ENCODE results near the gene TXNIP. TPM values are rescaled to one million over a fixed set of nuclear protein-coding genes. Genes with fewer than 3 reads are reported as not detected.

TXNIP gene
- total and polyA plus RNA-seq, 2 experiments from 2014 or later, result 22.8 to 29.1 TPM

DNA sequence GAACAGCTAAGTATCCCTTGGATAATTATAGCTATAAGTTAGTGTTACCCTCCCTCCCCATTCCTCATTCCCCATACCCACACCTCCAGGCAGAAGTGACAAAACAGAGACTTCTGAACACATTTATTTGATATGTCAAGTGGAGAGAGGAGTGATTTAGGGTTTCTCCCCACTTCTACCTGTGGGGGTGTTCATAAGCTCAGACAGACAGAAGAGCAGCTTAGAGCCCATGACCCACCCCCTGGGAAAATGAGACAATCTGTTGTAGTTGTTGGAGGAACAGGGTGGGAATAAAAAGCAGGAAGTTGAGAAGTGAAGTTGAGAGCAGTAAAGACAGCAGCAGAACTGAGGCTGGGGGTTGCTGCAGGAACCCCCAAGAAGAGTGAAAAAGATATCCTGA, 37.0 kb downstream of the TXNIP start:
- Histone ChIP-seq H2AFZ (no peak overlapping the region), H3K36me3 (ENCODE audit: insufficient read depth) (no peaks in the 10 kb centered on the region), H3K9me2 (ENCODE audit: insufficient read depth) (no peaks in the 10 kb centered on the region), H3K4me1 (ENCODE audit: insufficient read depth) (peaks cover 26% of the 10 kb centered on the region), H3K27ac (ENCODE audit: low read depth) (no peak overlapping the region), H4K20me1 (replicated peaks; ENCODE audit: insufficient read depth) (no peaks in the 10 kb centered on the region), H3K79me2 (replicated peaks; ENCODE audit: insufficient read depth) (no peaks in the 10 kb centered on the region), H3F3A (replicated peaks; ENCODE audit: low read depth) (peaks cover 4% of the 10 kb centered on the region; the same call in 1 of the 2 replicates), H3K27me3 (ENCODE audit: insufficient read depth) (peaks cover 87% of the 10 kb centered on the region), H3K4me2 (no peak overlapping the region), H3K4me3 (no peak overlapping the region)
- Mint-ChIP-seq H3K4me3 (peak overlapping the region; percentile 95), H3K36me3 (ENCODE audit: low read depth) (no peaks in the 10 kb centered on the region; the same call in 2 of the 3 replicates), H3K27me3 (ENCODE audit: insufficient read depth, low read depth, poor library complexity) (peaks cover 73% of the 10 kb centered on the region), H3K9me3 (peaks cover 2% of the 10 kb centered on the region; the same call in 2 of the 3 replicates), H3K27ac (no peak overlapping the region), H3K4me1 (peaks cover 33% of the 10 kb centered on the region)
- ATAC-seq (no peak), DNase-seq (ENCODE audit: low spot score) (no peak)
- no peak for TF ChIP-seq POLR2AphosphoS5 (IDR thresholded peaks at IDR 0.05; ENCODE audit: low read depth)
- TF ChIP-seq, protein P1, sequence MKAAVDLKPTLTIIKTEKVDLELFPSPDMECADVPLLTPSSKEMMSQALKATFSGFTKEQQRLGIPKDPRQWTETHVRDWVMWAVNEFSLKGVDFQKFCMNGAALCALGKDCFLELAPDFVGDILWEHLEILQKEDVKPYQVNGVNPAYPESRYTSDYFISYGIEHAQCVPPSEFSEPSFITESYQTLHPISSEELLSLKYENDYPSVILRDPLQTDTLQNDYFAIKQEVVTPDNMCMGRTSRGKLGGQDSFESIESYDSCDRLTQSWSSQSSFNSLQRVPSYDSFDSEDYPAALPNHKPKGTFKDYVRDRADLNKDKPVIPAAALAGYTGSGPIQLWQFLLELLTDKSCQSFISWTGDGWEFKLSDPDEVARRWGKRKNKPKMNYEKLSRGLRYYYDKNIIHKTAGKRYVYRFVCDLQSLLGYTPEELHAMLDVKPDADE (IDR thresholded peaks at IDR 0.05), result no peak

DNA sequence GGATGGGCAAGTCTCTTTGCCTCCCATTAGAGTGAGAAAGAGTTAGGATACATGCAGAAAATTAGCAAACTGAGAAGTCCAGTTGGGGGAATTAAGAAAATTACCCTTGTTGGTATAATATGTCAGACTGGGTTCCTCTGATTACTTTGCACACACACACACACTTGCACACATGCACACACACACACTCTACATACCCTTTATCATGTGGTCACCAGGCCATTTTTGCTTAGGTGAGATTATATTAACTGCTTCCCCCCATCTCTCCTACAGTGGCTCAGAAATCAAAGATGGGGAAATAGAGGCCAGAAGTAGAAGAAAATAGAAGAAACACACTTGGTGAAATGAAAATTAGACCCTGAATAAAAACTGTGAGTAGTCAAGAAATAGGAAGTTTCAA, 37.6 kb downstream of the TXNIP start:
- peaks cover 89% of the 10 kb centered on the region for H3K27me3 ChIP-seq (ENCODE audit: insufficient read depth)
- no peaks in the 10 kb centered on the region for H3K36me3 ChIP-seq (ENCODE audit: insufficient read depth)
- ATAC-seq (no peak), DNase-seq (ENCODE audit: low spot score) (no peak)
- no peak overlapping the region; the same call in 2 of the 3 replicates for H3K4me3 Mint-ChIP-seq
- H2AFZ ChIP-seq, result no peak overlapping the region
- peaks cover 22% of the 10 kb centered on the region for H3K4me1 ChIP-seq (ENCODE audit: insufficient read depth)
- no peak overlapping the region for H3K27ac ChIP-seq (ENCODE audit: low read depth)
- peaks cover 29% of the 10 kb centered on the region for H3K4me1 Mint-ChIP-seq
- peaks cover 68% of the 10 kb centered on the region for H3K27me3 Mint-ChIP-seq (ENCODE audit: insufficient read depth, low read depth, poor library complexity)
- H3K9me2 ChIP-seq (ENCODE audit: insufficient read depth), result no peaks in the 10 kb centered on the region
- peaks cover 1% of the 10 kb centered on the region; the same call in 1 of the 2 replicates for H3F3A ChIP-seq (replicated peaks; ENCODE audit: low read depth)
- no peak overlapping the region for H3K27ac Mint-ChIP-seq
- H3K4me2 ChIP-seq, result no peak overlapping the region
- 0 out of 2 replicates have a peak overlapping the region, but pooled peaks have one; percentile 72 for H3K4me3 ChIP-seq
- H4K20me1 ChIP-seq (replicated peaks; ENCODE audit: insufficient read depth), result no peaks in the 10 kb centered on the region
- peaks cover 2% of the 10 kb centered on the region; the same call in 2 of the 3 replicates for H3K9me3 Mint-ChIP-seq
- no peaks in the 10 kb centered on the region; the same call in 2 of the 3 replicates for H3K36me3 Mint-ChIP-seq (ENCODE audit: low read depth)
- no peaks in the 10 kb centered on the region for H3K79me2 ChIP-seq (replicated peaks; ENCODE audit: insufficient read depth)
- TF ChIP-seq STAT1 (IDR thresholded peaks at IDR 0.05; ENCODE audit: unreplicated experiment) (no peak), CREB1 (CRISPR knock-in tag; IDR thresholded peaks at IDR 0.05; ENCODE audit: low read depth) (no peak), JUNB (IDR thresholded peaks at IDR 0.05; ENCODE audit: unreplicated experiment) (no peak), POLR2AphosphoS5 (IDR thresholded peaks at IDR 0.05; ENCODE audit: low read depth) (no peak), ZNF331 (CRISPR knock-in tag; IDR thresholded peaks at IDR 0.05; ENCODE audit: low read depth) (no peak), ZNF114 (CRISPR knock-in tag; IDR thresholded peaks at IDR 0.05) (no peak), EZH2 (IDR thresholded peaks at IDR 0.05; ENCODE audit: low read depth, unreplicated experiment) (no peak), NANOG (IDR thresholded peaks at IDR 0.05; ENCODE audit: borderline replicate concordance) (no peak)
- TF ChIP-seq, protein P1 (IDR thresholded peaks at IDR 0.05), result no peak
- TF ChIP-seq, protein P2, sequence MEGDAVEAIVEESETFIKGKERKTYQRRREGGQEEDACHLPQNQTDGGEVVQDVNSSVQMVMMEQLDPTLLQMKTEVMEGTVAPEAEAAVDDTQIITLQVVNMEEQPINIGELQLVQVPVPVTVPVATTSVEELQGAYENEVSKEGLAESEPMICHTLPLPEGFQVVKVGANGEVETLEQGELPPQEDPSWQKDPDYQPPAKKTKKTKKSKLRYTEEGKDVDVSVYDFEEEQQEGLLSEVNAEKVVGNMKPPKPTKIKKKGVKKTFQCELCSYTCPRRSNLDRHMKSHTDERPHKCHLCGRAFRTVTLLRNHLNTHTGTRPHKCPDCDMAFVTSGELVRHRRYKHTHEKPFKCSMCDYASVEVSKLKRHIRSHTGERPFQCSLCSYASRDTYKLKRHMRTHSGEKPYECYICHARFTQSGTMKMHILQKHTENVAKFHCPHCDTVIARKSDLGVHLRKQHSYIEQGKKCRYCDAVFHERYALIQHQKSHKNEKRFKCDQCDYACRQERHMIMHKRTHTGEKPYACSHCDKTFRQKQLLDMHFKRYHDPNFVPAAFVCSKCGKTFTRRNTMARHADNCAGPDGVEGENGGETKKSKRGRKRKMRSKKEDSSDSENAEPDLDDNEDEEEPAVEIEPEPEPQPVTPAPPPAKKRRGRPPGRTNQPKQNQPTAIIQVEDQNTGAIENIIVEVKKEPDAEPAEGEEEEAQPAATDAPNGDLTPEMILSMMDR (conservative IDR thresholded peaks at IDR 0.05; ENCODE audit: low read depth in 2 of 2), result no peak
- TF ChIP-seq, protein P3, sequence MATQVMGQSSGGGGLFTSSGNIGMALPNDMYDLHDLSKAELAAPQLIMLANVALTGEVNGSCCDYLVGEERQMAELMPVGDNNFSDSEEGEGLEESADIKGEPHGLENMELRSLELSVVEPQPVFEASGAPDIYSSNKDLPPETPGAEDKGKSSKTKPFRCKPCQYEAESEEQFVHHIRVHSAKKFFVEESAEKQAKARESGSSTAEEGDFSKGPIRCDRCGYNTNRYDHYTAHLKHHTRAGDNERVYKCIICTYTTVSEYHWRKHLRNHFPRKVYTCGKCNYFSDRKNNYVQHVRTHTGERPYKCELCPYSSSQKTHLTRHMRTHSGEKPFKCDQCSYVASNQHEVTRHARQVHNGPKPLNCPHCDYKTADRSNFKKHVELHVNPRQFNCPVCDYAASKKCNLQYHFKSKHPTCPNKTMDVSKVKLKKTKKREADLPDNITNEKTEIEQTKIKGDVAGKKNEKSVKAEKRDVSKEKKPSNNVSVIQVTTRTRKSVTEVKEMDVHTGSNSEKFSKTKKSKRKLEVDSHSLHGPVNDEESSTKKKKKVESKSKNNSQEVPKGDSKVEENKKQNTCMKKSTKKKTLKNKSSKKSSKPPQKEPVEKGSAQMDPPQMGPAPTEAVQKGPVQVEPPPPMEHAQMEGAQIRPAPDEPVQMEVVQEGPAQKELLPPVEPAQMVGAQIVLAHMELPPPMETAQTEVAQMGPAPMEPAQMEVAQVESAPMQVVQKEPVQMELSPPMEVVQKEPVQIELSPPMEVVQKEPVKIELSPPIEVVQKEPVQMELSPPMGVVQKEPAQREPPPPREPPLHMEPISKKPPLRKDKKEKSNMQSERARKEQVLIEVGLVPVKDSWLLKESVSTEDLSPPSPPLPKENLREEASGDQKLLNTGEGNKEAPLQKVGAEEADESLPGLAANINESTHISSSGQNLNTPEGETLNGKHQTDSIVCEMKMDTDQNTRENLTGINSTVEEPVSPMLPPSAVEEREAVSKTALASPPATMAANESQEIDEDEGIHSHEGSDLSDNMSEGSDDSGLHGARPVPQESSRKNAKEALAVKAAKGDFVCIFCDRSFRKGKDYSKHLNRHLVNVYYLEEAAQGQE (IDR thresholded peaks at IDR 0.05; ENCODE audit: unreplicated experiment), result no peak
